ENCODE measurements around the gene EPHA3.

- TF ChIP-seq CTCF (IDR thresholded peaks at IDR 0.05; ENCODE audit: low read length) (no peak), EZH2 (IDR thresholded peaks at IDR 0.05; ENCODE audit: borderline replicate concordance, low read length) (no peak)
Observed at GRCh38 chr3:89332793-89333192, 225.4 kb downstream of the EPHA3 start.

Data from OCI-LY1 (cell line).